Activated CD8-positive, alpha-beta memory T cell treated with anti-CD3 and anti-CD28 coated beads, Interleukin-2, amount 50 U/mL, for 1 hour (primary cell): ENCODE results near the gene HOXC5.

Source experiments
- DNase-seq: peaks from one replicate; pipeline ENCODE4 v3.0.0-alpha.2; 2020; ENCODE audit errors: extremely low read depth

The HOXC5 gene

GRCh38 chr12:54006559-54007220, 26.2 kb upstream of the HOXC5 start:
- DNase-seq: no peak

DNA sequence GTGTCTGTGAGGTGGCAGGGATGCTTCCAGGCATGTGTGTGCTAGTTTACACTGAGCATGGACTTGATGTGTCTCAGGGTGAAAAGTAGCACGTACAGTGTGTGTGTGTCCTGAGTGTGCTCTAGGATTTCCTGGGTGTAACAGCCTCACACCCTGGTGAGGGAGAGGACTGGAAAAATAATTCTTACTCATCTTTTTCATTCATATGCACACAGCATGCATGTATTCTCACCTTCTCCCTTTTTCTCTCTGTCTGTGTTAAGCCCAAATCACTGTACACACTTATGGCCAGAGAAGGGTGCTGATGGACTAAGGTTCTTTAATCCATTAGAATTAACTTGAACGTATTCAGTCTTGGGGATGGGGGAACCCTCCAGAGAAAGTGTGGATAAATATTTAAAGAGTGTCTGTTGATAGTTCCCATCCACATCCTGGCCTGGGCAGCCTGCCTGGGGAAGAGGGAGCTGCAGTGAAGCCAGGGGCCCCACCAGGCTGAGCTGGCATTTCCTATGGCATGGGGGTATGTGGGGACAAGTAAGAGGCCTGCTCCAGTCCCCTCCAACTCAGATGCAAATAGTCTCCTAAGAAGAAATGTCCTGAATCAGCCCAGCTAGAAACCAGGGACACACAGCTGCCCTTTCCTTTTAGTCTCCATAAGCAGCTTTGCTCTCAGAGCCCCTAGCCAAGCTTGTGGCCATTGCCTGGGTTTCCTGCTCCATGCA, 25.2 kb upstream of the HOXC5 start:
- DNase-seq: no peak

DNA sequence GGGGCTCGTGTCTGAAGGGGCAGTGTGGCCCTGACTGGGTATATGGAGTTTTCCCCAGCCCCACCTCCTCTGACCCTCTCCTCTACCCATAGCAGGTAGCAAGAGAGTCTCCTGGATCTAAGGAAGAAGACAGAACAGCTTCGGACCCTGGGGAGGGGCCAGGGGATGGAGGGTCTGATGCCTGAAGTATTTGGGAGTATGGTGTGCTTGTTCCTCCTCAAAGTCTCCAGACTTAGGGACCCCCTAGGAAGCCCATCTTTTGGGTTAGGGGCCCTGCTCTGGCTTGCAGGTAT, 24.6 kb upstream of the HOXC5 start:
- DNase-seq: no peak

DNA sequence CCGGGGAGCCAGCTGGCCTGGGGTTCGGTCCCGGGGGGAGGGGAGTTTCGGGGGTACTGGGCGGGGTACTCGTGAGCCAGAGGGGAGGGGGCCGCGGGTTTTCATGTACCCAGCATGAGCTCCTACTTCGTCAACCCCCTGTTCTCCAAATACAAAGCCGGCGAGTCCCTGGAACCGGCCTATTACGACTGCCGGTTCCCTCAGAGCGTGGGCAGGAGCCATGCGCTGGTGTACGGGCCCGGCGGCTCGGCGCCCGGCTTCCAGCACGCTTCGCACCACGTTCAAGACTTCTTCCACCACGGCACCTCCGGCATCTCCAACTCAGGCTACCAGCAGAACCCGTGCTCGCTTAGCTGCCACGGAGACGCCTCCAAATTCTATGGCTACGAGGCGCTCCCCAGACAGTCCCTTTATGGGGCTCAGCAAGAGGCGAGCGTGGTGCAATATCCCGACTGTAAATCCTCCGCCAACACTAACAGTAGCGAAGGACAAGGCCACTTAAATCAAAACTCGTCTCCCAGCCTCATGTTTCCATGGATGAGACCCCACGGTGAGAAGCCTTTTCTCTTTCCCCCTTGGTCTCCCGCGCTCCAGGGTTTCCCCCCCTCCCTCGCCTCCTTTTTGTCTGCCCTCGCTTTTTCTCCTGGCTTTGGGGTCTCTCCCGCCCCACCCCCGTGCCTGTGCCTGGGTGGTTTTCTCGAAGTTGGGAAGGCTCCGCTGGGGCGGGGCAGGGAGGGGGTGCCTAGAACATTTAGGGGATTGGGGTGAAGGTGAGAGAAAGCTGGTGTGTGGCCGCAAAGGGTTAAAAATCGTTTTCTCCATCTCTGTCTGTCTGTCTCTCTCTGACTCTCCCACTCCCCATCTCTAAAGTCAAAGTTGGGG, 23.4 kb upstream of the HOXC5 start:
- DNase-seq: no peak

DNA sequence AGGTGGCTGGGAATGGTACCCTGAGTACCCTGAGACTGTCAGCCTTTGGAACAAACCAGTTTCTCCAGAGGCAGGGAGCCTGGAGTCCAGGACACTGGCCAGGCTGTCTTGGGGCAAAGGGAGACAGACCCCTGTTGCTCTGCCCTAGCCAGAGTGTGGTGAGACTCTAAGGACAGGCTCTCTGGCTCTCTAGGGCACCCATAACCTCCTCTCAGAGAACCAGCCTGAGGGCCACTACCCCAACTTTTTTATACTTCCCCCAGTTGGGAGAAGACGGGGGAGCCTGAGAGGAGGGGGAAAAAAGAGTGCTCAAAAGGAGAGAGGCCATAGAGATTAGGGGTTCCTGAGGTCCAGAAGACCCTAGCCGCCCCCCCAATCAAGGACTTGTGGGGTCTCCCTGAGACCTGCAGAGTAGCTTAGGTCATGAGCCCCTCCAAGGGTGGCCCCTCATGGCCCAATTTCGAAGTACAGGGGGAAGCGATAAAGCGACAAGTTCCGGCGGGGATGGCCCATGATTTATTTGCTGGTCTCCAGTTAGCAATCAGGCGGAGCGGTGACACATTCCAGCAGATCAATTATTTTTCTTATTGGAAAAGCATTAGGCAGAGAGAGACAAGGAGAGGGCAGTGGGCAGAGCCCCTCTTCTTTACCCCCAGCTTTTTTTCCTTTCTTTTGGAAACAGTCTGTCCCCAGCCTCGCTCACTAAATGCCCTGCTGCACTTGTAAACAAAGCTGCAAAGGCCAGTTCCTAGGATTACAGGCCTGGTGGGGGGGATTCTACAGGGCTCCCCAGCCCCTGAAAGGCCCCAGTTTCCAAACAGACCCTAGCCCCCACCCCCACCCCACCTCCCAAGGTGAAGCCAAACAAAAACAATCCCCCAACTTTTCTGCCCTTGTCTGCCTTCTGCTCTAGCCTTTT, 22.5 kb upstream of the HOXC5 start:
- no peak for DNase-seq

DNA sequence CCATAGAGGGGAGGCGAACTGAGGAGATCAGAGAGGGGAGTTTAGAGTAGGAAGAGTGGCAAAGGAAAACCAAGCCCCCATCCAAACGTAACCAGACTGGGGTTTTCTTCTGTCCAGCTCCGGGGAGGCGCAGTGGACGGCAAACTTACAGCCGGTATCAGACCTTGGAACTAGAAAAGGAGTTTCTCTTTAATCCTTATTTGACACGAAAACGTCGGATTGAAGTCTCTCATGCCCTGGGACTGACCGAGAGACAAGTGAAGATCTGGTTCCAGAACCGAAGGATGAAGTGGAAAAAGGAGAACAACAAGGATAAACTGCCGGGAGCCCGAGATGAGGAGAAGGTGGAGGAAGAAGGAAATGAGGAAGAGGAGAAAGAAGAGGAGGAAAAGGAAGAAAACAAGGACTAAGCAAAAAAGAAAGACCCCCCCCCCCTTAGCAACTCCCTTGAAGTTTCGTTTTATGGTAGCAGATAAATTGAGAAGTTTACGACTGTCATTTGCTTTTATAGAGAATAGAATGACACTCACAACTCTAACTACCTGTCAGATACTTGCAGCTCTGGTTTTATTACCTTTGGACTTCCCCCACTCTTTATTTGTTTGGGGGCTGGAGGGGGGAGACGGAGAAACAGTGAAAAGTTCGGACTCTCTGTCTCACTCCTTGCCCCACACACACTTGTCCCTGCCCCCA, 21.7 kb upstream of the HOXC5 start:
- no peak for DNase-seq

- no peak for DNase-seq
These were observed 21.0 kb upstream of the HOXC5 start for GRCh38 chr12:54011665-54012532.

DNA sequence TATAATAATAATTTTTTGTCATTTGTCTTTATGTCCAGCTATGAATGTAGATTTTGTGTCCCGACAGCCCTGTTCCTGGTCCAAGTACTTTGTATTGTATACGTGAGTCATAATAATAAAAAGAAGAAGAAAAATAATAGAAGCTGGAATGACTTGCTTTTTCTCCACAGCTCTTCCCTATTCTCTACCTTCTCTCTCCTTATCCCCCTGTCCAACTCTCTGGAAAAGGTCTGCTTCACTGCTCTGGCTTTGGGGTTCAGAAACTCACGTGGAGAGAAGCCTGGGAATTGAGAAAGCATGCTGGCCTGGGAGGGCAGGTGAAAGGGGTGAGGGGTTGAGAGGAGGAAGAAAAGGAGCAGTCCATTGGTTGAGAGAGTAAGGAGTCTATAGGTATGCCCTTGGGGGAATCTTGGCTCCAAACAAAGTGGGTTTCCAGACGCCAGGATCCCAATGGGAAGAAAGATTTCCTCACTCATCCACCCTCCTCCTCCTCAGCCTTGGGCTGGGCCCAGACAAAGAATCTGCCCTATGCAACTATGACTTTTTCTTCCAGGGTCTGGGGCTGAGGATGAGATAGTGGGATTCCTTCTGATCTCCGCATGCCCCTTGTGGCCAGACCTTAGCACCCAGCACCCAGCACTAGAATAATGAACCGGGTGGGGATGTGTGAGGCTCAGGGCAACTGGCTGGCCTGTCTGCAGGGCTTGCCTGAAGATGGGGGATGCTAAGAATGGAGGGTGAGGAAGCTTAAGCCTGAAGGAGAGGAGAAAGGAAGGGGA, 20.0 kb upstream of the HOXC5 start:
- DNase-seq: no peak

GRCh38 chr12:54014377-54015017, 18.4 kb upstream of the HOXC5 start:
- DNase-seq: no peak

- DNase-seq: no peak
These were observed 17.6 kb upstream of the HOXC5 start for GRCh38 chr12:54015018-54015931.

- DNase-seq: no peak
These were observed 16.8 kb upstream of the HOXC5 start for GRCh38 chr12:54016051-54016450.

- DNase-seq: no peak
These were observed 16.3 kb upstream of the HOXC5 start for GRCh38 chr12:54016478-54016964.

DNA sequence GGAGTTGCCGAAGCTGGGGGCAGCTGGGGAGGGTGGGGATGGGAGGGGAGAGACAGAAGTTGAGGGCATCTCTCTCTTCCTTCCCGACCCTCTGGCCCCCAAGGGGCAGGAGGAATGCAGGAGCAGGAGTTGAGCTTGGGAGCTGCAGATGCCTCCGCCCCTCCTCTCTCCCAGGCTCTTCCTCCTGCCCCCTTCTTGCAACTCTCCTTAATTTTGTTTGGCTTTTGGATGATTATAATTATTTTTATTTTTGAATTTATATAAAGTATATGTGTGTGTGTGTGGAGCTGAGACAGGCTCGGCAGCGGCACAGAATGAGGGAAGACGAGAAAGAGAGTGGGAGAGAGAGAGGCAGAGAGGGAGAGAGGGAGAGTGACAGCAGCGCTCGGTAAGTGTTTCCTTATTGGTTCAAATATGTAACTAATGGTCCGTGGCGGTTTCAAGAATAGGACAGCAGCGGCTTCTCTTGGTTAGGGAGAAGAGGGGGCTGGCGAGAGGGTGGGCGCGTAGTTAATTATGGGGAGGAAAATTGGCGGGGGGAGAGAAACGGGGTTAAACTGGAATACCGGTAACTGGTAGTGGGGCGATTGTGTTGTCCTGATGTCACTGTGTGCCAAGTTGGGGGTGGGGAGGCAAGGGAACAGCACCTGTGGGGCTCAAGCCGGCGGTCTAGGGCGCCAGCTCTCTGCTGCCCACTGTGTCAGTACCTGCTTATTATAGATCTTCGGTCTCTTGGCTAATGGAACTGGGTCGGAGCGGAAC, 15.6 kb upstream of the HOXC5 start:
- DNase-seq: no peak

DNA sequence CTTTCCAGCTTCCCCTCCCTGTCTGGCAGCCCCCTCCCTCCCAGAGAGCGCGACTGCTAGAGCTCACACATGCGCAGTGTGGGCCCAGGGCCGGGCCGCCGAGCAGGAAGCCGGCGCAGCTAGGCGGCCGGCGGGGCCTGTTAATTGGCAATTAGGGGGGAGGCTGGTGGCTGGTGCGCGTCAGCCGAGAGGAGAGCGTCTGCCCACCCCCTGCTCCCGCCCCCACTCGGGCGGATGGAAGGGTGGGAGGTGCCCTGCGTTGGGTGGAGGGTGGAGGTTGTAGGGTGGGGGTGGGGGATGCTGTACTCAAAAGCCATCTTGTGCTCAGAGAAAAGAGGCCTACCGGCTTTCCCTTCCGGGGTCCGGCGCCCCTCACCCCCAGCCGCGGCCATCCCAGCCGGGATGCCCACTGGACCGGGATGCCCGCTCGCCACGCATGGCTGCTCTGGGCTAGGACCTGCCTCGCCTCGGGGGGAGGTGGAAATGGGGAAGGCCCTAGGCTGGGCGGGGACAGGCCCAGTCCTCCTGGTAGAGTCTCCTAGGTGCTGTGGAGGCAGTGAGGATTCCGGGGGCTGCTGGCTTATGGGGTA, 14.9 kb upstream of the HOXC5 start:
- peak; percentile 14 for DNase-seq

- no peak for DNase-seq
These were observed 14.3 kb upstream of the HOXC5 start for GRCh38 chr12:54018468-54018984.

GRCh38 chr12:54019091-54019811, 13.6 kb upstream of the HOXC5 start:
- no peak for DNase-seq
